ENCODE measurements around the gene CALU.
A peak's percentile ranks its signal among the peaks of the same experiment; 100 is the strongest.

The CALU gene

DNA sequence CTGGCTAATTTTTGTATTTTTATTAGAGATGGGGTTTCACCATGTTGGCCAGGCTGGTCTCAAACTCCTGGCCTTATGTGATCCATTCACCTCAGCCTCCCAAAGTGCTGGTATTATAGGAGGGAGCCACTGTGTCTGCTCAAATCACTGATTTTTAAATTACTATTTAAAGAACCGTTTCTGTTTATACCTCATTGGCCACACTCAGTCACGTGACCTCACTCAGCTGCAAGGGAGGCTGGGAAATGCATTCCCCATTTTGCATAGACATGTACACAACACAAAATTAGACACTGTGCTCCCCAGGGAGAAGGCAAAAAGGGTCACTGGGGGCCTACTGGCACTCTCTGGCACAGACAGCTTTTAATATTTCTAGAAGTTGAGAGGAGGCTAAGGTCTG lies 13.6 kb upstream of the CALU start:
- DNase-seq (ENCODE audit: low spot score): no peak

DNA sequence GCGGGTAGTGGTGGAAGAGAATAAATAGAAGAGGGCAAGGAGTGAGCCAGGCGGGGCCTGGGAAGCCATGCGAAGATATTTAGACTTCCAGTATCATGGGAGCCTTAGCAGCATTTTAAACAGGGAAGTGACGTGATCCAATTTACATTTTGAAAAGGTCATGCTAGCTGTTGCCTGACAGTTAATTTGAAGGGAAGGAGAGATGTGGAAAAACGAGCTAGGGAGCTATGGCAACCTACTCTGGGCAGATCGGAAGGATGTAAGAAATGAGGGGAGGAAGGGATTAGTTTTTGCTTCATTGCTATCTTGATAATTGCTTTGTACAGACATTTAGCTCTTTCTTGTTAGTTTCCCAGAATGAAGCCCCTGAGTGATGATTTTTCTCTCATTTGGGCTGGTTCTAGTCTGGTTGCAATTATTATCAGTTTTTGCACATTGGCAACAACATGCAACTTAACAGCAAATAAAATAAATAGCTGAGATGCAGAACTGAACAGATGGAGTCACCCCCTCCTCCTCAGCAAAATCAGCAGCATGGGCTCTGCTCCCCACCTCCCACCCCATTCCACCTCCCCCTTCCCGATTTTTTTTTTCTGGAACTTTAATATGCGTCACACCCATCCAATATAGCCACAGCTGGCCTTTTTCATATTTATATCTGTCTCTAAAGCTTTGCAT lies 13.0 kb upstream of the CALU start:
- no peak for DNase-seq (ENCODE audit: low spot score)

DNA sequence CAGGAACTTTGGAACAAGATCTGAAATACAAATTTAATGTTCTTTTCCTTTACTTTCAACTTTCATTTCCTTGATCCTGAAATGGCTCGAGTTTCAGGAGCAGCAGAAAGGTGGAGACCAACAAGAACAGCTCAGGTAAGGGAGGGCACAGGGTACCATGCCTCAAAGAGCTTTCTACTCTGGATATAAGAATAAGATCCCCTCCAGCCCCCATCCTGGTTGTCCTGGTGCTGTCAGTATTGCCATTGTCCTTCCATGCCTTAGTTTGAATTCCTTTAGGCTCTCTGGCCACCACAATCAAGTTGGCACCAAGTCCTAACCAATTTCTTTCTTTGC lies 12.5 kb upstream of the CALU start:
- no peak for DNase-seq (ENCODE audit: low spot score)

DNA sequence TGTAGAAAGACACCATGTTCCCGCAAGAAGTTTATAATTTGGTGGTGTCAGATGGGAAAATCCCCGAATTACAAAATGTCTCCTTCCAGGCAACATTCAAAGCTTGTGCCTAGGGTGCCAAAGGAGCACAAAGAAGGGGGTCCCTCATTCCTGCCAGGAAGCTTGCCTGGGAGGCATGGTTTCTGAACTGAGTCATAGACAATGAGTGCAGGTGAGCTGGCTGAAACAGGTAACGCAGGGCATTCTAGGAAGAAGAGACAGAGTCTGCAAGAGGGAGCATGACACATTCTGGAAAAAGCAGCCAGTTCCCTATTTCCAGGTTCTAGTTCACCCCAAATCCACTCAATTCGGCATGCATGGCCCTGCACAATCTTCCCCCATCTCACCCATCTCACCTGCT lies 11.9 kb upstream of the CALU start:
- DNase-seq (ENCODE audit: low spot score): no peak

DNA sequence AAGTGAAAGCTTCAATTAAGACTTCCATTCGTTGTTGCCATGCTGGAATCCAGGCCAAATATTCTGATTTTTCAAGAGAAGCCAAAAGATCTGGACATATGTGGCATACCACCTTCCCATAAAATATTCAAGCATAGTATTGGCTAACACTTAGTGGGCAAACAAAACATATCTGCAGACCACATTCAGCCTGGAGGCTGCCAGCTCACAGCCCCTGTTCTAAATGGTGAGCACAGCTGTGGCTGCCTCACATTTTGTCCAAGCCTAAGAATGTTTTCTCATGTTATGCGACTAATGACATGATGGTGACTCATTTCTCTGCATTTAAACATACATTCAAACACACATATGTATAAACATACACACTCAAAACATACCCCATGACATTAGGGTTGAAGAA lies 10.6 kb upstream of the CALU start:
- DNase-seq (ENCODE audit: low spot score): no peak

DNA sequence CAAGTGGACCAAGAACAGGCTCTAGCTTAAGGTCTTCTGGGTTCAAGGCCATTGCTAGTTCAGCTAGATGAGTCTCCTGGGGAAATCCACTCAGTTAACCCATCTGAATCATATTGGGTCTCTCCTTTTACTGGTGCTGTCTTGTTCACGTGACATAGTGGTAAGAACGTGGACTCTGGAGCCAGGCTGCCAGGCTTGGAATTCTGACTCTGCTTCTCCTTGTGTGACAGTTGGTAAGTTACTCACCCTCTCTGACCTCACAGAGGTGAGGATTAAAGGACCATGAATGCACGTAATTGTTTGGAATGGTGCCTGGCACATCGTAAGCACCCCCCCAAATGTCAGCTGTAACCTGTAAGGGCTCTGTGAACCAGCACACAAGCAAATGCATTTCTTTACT lies 9.7 kb upstream of the CALU start:
- no peak for DNase-seq (ENCODE audit: low spot score)

DNA sequence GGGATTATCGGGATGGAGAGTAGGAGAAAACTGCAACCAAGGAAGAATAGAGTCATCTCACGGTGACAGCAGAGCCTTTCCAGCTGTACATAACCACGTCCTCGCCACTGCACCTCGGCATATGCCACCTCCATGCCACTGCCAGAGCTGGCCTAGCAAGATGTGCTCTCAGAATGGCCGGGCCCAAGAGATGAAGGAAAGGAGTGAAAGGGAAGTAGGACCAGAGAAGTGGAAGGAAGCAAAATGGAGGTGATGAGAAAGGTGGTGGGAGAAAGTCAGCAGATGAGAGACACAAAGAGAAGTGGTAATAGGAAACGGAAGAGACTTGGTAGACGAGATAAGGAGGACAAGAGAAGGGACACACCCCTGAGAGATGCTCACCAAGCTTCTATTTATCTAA lies 8.0 kb upstream of the CALU start:
- DNase-seq (ENCODE audit: low spot score): no peak

DNA sequence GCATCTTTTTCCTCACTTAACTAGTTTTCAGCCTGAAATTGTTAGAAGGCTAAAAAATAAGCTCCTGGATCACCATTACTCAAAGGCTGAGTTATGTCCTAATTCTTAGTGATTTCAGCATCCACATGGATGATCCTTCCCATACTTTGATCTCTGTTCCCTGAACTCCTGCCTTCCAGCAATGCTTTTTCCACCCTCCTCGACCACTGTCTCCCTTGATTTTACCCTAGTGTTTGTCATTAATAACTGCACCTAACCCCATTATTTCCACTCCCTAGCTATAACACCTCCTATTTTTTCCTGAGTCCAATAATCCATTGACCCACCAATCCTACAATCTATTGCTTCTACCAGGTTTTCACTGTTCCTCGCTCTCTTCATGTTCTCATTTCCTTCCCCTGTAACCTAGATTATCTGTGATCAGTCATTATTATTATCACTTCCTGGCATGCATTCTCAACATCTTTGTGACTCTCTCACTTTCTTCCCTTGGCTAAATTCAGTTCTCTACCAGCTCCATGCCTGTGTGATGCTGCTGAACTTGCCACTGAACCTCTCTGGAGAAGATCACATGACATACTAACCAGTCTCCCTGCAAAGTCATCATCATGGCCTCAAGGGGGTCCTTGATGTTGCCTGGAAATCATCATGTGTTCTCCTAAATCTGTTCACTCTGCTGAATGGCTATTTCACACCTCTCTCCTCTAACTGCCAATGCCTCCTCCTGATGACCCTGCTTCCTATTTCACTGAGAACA lies 6.5 kb upstream of the CALU start:
- DNase-seq (ENCODE audit: low spot score): no peak

DNA sequence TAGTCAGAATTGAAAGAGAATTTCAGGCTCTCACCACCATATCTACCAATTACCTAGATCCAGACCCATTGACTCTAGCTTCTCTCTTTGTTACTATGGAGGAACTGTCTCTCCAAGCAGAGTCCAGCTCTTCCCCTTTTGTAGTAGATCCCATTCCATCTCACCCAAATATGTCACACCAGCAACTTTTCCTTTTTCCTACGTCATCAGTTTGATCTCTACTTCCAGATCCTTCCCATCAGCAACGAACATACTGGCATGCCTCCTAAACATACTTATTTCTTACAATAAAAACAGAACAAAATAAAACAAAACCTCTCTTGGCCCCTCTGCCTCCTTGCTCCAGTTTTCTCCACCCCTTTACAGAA lies 5.9 kb upstream of the CALU start:
- no peak for DNase-seq (ENCODE audit: low spot score)

DNA sequence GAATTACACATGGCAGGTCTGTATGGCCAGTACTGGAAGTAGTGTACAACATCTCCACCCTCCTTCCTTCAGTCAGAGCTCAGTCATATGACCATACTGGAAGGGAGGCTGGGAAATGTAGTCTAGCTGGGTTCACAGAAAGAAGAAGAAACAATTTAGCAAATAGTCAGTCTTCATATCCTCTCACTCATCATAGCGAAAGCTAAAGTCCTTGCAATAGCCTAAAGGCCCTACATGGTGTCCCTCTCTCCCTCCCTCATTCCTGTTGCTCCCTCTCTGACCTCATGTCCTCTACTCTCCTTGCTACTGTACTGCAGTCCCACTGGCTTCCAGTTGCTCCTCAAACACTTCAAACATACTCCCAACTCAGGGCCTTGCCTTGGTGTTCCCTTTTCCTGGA lies 4.3 kb upstream of the CALU start:
- no peak for DNase-seq (ENCODE audit: low spot score)

DNA sequence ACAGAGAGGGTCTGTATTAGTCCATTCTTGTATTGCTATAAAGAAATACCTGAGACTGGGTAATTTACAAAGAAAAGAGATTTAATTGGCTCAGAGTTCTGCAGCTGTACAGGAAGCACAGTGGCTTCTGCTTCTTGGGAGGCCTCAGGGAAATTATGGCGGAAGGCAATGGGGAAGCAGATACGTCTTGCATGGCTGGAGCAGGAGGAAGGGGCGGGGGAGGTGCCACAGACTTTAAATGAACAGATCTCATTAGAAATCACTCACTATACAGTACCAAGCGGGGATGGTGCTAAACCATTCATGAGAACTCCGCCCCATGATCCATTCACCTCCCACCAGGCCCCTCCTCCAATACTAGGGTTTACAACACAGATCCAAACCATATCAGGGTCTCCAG lies 3.7 kb upstream of the CALU start:
- no peak for DNase-seq (ENCODE audit: low spot score)

DNA sequence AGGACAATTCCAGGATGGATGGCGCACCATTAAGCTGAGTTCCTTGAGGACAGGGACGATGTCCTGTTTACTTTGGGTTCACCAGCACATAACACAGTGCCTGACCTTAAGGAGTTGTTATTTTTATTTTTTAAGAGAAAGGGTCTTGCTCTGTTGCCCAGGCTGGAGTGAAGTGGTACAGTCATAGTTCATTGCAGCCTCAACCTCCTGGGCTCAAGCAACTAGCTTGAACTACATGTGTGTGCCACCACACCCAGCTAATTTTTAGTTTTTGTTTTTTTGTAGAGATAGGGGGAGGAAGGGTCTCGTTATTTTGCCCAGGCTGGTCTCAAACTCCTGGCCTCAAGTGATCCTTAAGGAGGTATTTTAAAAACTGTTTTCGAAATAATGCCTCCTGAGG lies 1.7 kb upstream of the CALU start:
- no peak for DNase-seq (ENCODE audit: low spot score)

DNA sequence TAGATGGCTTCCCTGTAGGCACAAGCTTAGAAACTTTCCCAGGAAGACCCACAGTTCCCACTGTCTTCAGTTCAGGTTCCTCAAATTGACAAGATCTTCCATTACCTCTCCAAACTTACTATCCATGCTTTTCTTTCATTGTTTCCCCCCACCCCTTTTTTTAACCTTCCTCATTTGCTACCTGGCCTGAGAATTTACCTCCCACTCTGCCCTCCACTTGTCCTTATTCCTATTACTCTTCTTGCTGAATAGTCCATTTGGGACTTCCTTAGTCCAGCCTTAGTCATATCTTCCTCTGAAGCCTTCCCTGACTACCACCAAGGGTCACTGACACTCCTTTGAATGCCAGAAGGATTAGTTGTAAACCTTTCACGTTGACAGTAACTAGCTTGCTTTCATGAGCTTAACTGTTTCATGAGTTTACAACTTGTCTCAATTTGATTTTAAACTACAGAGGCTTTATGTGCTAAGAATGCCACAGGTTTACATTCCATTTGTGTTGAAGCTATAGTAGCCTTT lies 1.2 kb upstream of the CALU start:
- DNase-seq (ENCODE audit: low spot score): peak; percentile 75

DNA sequence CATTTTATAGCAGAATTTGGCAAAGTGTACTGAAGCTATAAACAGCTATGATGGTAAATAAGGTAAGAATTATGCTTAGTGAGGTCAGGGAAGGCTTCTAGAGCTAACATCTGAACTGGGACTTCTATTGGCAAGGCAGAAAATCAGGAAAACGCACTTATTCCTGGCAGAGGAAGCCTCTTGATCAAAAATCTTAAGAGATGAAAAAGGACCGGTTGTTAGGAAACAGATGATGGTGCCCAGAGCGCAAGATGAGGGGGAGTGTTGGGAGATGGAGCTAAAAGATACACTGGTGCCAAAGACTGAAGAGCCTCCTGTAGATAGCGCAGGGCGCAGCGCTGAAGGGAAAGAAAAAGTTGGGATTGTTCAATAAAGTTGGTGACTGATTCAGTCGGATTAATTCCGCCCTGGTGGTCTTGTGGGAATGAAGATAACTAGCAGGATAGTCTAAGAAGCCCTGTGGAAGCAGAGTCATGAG lies 550 bp upstream of the CALU start:
- no peak for DNase-seq (ENCODE audit: low spot score)

DNA sequence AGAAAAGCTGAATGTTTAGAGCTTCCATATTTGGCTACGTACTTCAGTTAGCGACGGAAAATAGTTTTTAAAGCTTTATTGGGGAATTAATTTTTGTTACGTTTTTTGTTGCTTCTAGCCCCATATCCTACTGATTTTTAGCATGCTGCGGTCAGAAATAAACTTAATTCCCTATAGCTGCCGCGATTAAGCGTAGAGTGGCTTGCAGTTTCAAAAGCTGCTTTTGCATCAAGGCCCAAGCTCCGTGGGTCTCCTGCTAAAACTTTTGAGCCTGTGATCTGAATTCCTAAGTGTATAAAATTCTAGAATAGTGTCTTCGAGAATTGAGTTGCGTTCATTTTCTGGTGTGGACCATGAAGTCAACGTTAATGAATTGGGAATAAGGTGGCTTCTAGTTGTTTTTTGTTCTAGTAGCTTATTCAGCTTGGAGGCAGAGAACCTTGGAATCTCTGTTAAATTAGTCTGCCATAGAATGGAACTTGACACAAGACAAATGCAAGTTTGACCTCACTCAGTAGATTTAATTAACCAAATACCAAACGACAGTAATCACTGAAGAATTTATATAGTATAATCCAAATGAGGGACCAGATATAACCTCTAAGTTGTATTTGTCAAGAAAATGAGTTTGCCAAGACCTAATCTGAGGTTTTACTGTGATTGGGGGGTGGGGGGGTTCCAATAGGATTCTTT lies 977 bp downstream of the CALU start:
- DNase-seq (ENCODE audit: low spot score): peak; percentile 40

DNA sequence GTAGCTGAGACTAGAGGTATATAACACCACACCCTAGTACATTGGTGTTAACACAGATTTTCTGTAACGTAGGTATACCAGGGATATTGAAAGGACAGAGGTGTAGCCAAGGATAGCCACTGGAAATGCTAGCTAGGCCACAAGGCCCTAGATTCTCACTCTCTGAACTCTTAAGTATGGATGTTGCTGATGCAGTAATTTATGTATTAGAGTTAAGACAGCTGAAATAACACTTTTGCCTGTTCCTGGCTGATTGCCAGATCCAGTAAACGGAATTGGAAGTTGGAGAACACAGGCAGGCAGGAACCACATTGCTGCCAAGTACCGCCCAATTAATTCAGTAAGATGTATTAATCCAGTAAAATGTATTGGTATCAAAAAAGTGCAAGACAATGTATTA lies 1.8 kb downstream of the CALU start:
- DNase-seq (ENCODE audit: low spot score): no peak

DNA sequence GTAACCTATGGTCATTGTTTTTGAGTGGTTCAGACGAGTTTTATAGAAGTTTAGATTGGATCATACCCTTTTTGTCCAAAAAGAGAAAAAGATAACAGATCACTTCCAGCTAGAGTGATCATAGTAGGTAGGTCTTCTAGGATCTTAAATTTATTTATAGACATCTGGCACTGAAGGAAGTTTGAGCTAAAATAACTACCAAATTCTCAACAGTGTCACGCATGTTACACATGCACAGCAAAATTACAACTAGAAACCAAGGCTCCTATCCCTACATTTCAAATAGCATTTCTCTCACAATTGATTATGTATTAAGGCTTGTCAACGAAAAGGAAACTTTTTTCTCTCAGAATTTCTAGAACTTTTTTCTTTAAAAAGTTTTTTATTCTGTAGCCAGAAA lies 2.3 kb downstream of the CALU start:
- no peak for DNase-seq (ENCODE audit: low spot score)

DNA sequence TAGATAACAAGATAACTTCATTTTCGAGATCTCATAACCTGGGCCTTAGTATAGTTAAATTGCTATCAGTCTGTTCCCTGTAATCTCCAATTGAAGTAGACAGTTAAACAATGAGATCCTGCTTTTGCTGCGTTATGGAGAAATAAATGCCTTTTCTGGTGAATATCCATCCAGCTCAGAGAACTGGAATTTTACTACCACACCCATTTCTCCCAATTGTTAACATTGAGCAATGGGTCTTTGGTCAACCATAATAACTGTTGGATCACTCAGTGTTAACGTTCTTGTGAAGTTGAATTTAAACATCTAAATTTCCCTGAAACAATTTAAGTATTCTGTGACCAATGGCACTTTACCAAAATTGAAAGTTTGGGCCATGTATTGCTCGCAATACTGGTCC lies 3.0 kb downstream of the CALU start:
- DNase-seq (ENCODE audit: low spot score): no peak

DNA sequence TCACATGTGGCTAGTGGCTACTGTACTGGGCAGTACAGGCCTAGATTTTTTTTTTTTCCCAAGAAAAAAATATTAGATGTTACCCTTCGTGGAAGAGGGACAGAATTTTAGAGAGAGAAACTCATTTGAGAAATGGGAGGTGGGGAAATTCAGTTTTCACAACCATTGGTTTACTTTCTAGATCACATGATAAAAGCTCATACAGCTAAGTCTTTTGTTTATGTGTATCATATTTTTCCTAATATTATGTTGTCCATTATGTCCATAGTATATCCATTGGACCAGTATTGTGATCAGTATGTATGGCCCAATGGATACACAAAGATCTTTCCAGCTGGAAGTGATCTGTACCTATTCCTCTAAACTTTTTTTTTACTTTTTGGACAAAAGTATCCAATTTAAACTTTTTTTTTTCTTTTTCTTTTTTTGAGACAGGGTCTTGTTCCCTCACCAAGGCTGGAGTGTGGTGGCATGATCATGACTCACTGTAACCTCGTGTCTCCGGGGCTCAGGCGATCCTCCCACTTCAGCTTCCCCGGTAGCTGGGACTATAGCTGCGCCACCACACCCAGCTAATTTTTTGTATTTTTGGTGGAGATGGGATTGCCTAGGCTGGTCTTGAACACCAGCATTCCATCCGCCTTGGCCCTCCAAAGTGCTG lies 4.1 kb downstream of the CALU start:
- DNase-seq (ENCODE audit: low spot score): no peak

DNA sequence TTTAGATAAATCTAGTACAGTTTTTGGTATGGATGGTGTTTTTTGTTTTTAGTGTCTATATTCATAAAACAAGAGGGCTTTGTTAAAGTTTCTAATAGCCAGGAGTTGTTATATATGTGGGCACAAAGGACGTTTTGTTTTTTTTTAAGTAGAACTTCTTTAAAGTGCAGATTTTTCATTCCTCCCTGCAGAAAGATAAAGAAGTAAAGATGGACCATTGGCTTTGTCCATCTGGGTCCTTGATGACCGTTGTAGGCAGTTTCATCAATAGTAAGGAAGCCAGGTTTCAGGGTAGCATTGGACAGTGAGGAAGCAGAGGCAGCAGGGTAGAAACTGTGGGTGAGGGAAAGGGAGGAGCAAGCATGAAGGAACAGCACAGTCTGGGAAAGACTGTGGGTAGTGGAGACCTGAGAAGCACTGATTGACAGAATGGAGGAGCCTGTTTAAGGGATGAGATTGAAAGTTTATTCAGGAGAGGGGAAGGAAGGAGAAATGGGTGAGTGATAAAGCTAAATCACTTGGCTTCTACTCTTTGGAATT lies 5.3 kb downstream of the CALU start:
- DNase-seq (ENCODE audit: low spot score): no peak

DNA sequence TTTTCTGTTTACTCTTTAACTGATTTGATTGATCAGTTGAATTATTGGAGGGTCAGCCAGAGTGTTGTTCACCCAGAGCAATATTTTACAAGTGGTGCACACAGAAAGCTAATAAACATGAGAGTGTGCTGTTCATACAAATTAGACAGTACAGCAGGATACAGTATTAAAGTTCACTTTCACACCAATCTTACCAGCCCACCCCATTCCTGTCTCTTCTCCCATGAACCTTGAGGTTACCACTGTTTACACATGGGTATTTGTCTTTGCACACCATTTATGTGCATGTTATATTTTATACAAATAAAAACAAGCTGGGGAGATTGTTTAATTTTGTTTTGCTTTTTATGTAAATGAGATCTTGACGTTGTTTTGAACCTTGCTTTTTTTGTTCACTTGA lies 6.5 kb downstream of the CALU start:
- no peak for DNase-seq (ENCODE audit: low spot score)

DNA sequence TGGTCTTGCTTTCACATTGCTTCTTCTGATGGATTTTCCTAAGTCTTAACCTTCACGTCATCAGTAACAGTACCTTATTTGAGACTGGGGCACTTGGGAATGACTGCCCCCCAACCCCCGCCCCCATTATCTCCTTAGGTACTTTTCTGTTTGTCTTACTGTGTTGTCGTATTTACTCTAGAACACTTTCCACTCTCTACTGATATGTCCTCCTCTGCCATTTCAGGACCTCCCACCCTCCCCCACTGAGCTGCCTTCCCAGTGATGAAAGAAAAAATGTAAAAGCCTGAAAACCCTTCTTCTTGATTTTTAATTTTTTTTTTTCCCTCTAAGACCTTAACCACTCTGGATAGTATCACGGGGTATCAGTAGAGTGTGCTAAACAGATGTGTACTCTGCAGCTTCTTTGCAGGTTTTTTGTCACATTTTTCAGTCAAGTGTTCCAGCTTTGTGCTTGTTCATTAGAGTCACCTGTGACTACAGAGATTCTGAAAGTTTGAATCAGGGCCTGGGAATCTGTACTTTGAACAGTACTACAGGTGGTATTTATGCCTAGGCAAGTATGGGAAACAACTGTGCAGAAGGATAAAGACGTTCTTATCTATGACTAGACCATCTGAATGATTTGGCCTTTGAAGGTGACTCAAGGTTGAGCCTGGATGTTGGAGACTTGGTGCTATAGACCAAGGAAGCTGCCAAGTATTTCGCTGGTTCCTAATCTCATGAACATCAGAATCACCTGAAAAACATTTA lies 8.3 kb downstream of the CALU start:
- DNase-seq (ENCODE audit: low spot score): no peak
